ENCODE measurements around the gene REN. TPM values are rescaled to one million over a fixed set of nuclear protein-coding genes. Genes with fewer than 3 reads are reported as not detected.

Gene REN
- total and polyA plus RNA-seq, 2 experiments from 2014 or later: not detected

DNA sequence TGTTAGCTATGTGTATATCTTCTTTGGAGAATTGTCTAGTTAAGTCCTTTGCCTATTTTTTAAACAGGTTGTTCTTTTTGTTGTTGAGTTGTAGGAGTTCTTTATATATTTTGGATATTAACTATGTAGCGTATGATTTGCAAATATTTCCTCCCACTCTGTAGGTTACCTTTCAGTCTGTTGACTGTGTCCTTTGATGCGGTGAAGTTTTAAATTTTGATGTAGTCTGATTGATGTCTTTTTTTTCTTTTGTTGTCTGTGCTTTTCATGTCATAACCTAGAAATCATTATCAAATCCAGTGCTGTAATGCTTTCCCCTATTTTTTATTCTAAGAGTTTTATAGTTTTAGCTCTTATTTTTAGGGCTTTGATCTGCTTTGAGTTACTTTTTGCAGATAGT lies 38.8 kb upstream of the REN start (continued):
- TF ChIP-seq, protein P1, sequence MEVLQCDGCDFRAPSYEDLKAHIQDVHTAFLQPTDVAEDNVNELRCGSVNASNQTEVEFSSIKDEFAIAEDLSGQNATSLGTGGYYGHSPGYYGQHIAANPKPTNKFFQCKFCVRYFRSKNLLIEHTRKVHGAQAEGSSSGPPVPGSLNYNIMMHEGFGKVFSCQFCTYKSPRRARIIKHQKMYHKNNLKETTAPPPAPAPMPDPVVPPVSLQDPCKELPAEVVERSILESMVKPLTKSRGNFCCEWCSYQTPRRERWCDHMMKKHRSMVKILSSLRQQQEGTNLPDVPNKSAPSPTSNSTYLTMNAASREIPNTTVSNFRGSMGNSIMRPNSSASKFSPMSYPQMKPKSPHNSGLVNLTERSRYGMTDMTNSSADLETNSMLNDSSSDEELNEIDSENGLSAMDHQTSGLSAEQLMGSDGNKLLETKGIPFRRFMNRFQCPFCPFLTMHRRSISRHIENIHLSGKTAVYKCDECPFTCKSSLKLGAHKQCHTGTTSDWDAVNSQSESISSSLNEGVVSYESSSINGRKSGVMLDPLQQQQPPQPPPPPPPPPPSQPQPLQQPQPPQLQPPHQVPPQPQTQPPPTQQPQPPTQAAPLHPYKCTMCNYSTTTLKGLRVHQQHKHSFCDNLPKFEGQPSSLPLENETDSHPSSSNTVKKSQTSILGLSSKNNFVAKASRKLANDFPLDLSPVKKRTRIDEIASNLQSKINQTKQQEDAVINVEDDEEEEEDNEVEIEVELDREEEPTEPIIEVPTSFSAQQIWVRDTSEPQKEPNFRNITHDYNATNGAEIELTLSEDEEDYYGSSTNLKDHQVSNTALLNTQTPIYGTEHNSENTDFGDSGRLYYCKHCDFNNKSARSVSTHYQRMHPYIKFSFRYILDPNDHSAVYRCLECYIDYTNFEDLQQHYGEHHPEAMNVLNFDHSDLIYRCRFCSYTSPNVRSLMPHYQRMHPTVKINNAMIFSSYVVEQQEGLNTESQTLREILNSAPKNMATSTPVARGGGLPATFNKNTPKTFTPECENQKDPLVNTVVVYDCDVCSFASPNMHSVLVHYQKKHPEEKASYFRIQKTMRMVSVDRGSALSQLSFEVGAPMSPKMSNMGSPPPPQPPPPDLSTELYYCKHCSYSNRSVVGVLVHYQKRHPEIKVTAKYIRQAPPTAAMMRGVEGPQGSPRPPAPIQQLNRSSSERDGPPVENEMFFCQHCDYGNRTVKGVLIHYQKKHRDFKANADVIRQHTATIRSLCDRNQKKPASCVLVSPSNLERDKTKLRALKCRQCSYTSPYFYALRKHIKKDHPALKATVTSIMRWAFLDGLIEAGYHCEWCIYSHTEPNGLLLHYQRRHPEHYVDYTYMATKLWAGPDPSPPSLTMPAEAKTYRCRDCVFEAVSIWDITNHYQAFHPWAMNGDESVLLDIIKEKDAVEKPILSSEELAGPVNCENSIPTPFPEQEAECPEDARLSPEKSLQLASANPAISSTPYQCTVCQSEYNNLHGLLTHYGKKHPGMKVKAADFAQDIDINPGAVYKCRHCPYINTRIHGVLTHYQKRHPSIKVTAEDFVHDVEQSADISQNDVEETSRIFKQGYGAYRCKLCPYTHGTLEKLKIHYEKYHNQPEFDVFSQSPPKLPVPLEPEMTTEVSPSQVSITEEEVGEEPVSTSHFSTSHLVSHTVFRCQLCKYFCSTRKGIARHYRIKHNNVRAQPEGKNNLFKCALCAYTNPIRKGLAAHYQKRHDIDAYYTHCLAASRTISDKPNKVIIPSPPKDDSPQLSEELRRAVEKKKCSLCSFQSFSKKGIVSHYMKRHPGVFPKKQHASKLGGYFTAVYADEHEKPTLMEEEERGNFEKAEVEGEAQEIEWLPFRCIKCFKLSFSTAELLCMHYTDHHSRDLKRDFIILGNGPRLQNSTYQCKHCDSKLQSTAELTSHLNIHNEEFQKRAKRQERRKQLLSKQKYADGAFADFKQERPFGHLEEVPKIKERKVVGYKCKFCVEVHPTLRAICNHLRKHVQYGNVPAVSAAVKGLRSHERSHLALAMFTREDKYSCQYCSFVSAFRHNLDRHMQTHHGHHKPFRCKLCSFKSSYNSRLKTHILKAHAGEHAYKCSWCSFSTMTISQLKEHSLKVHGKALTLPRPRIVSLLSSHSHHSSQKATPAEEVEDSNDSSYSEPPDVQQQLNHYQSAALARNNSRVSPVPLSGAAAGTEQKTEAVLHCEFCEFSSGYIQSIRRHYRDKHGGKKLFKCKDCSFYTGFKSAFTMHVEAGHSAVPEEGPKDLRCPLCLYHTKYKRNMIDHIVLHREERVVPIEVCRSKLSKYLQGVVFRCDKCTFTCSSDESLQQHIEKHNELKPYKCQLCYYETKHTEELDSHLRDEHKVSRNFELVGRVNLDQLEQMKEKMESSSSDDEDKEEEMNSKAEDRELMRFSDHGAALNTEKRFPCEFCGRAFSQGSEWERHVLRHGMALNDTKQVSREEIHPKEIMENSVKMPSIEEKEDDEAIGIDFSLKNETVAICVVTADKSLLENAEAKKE (CRISPR knock-in tag; IDR thresholded peaks at IDR 0.05): no peak
- TF ChIP-seq POLR2AphosphoS5 (IDR thresholded peaks at IDR 0.05; ENCODE audit: low read depth): no peak
- TF ChIP-seq CREB1 (CRISPR knock-in tag; IDR thresholded peaks at IDR 0.05; ENCODE audit: low read depth): no peak
- no peak for TF ChIP-seq ZNF331 (CRISPR knock-in tag; IDR thresholded peaks at IDR 0.05; ENCODE audit: low read depth)
- TF ChIP-seq, protein P2, sequence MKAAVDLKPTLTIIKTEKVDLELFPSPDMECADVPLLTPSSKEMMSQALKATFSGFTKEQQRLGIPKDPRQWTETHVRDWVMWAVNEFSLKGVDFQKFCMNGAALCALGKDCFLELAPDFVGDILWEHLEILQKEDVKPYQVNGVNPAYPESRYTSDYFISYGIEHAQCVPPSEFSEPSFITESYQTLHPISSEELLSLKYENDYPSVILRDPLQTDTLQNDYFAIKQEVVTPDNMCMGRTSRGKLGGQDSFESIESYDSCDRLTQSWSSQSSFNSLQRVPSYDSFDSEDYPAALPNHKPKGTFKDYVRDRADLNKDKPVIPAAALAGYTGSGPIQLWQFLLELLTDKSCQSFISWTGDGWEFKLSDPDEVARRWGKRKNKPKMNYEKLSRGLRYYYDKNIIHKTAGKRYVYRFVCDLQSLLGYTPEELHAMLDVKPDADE (IDR thresholded peaks at IDR 0.05): no peak
- TF ChIP-seq ZNF114 (CRISPR knock-in tag; IDR thresholded peaks at IDR 0.05): no peak
- no peak for TF ChIP-seq EZH2 (IDR thresholded peaks at IDR 0.05; ENCODE audit: low read depth, unreplicated experiment)
- no peak for TF ChIP-seq STAT1 (IDR thresholded peaks at IDR 0.05; ENCODE audit: unreplicated experiment)
- TF ChIP-seq, protein P3, sequence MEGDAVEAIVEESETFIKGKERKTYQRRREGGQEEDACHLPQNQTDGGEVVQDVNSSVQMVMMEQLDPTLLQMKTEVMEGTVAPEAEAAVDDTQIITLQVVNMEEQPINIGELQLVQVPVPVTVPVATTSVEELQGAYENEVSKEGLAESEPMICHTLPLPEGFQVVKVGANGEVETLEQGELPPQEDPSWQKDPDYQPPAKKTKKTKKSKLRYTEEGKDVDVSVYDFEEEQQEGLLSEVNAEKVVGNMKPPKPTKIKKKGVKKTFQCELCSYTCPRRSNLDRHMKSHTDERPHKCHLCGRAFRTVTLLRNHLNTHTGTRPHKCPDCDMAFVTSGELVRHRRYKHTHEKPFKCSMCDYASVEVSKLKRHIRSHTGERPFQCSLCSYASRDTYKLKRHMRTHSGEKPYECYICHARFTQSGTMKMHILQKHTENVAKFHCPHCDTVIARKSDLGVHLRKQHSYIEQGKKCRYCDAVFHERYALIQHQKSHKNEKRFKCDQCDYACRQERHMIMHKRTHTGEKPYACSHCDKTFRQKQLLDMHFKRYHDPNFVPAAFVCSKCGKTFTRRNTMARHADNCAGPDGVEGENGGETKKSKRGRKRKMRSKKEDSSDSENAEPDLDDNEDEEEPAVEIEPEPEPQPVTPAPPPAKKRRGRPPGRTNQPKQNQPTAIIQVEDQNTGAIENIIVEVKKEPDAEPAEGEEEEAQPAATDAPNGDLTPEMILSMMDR (conservative IDR thresholded peaks at IDR 0.05; ENCODE audit: low read depth in 2 of 2): no peak

Data from GM23338 (cell line).